NCI-H2227 (cell line): ENCODE results near the gene ZFHX2.
A peak's percentile ranks its signal among the peaks of the same experiment; 100 is the strongest.

Experiments
- DNase-seq: peaks from one replicate; lab custom pipeline; 2025; ENCODE audit not compliant: unreplicated experiment; lab: John Stamatoyannopoulos, UW

The ZFHX2 gene

DNA sequence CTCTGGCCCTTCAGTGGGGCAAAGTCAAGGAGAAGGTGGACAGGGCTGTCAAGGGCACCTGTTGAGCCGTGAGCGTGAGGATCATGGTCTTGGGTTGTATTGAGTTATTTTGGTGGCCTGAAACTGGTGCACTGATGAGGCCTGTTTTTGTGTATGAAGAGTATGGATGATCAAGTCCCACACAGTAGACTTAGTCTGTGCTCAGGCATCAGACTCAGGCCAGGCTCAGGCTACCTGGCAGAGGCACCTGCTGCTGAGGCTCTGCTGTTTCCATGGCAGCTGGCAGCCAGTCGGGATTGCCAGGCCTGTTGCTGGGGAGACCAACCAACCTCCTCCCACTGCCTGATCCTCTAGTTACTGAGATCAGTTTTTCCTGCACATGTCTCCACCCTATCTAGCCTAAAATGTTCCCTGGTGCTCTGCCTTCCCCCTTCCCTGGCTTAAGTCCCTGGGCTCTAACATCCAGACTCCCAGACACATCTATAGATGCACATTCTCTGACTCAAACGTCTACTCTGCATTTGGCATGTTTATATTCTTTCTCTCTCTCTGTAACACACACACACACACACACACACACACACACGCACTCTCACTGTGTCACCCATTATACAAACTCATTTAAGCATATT is 21.9 kb upstream of the ZFHX2 start:
- no peak for DNase-seq

DNA sequence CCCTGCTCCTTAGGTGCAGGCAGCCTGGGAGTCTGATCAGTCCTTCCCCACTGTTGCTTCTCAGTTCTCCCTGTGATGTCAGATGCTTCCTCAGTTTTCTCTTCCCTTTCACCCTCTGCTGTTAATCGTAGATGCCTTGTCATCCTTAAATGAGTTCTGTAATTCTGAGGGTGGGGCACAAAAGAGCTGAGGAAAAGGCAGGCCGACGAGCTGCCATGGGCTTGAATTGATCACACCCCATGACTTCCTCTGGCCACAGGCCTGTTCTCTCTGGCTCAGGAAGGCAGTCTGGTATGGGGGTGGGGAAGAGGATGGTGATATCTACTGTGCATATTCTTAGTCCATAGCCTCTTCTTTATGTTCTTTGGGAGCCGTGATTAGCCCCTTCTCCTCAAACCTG is 21.3 kb upstream of the ZFHX2 start:
- DNase-seq: no peak

DNA sequence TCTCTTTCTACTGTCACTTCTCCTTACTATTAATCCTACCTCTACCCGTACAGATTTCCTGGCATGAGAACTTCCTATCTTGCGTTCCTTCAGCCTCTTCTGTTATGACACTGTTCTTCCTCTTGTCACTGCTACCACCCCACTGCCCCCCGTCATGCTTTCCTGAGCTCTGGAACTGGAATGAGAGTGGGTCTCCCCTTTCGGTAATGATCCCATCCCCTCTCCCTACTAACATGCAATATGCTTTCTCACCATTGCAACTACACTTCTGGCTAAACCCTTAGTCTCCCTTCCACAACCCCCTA is 20.9 kb upstream of the ZFHX2 start:
- DNase-seq: no peak

DNA sequence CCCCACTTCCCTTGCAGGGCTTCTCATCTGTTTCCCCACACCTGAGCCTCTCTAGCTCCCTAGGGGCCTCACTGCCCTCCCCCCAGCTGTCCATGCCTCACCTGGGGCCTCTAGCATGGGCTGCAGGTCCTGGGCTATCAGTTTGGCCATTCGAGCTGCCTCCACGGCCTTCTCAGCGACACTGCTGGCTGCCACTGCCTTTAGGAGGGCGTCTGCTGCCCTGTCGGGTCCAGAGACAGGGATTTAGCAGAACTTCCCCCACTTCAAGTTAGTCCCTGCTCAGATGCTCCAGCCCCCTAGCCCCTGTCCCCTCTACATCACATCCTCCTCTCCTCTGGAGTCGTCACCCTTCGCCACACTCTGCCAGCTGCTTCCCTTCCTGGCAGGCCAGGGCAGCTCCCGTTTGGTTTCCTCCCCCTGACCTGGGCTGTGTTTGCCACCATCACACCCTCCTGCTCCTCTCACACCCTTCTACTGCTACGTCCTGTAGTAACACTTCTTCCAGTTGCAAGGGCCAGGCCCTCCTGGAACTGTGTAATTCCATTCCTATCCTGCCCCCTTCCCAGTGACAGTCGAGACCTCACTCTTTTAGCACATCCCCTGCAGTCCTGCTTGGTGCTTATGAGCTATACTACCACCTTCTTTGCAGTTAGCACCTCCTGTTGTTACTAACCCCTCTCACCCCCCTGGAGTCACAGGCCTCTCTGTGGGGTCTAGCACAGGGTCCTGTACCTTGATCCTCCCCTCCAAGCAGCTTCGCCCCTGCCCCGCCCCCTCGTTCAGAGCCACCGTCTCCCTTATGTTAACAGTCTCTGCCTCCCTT is 20.3 kb upstream of the ZFHX2 start:
- DNase-seq: no peak

DNA sequence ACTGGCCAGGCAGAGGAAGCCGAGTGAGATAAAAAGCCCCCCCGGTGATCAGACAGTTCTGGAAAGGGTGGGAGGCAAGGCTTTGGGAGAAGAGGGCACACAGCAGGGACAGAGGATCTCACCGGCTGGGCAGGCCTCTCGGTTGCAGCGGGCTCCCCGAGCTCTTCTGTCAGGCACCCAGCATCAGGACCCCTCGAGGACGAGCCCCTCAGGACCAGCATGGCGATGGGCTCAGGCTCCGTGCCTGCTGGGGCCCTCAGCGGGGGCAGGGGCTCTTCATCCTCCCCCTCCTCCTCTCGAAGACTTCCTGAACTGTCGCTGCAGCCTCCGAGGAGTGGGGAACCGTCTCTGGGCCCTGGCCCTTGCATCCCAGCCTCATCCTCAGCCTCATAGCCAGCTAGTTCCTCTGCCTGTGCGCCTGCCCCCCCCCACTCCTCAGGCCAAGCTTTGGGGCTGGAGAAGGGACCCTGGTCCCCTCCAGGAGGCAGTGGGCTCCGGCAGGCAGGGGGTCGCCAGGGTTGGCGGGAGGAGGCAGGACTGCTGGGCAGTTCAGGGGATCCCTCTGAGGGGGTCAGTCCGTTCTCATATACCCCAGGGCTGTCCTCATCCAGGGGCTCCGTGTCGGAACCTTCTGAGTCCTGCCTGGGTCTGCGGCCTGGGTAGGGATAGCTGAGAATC is 19.4 kb upstream of the ZFHX2 start:
- no peak for DNase-seq

DNA sequence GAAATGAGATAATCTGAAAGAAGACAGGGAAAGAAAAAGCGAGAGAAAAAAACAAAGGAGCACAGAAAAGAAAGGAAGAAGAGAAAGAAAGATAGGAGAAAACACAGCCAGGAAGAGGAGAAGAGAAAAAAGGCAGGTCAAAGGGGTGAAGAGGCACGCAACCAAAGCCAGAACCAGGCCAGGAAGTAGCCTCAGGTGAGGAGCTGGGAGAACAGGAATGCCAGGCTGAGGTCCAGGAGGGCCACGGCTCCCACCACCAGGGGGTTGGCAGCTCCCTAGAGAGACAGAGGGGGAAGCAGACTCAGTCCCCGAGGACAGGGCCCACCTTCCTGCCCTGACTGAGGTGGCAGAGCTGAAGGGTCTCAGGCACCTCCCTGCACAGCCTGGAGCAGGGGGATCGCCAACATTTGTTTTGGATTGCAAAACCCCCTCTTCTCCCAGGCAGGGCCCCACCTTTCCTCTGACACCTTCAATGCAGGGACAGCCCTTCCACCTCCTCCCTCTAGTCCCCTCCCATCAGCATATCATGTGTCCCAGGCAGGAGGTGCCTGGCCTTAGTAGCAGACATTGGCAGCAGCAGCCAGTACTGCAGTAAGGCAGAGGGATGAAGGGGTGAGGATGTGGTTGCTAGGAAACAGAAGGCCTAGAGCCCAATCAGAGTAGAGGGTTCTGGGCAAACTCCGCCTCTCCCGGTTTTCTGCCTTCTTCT is 18.0 kb upstream of the ZFHX2 start:
- peak; percentile 76 for DNase-seq

DNA sequence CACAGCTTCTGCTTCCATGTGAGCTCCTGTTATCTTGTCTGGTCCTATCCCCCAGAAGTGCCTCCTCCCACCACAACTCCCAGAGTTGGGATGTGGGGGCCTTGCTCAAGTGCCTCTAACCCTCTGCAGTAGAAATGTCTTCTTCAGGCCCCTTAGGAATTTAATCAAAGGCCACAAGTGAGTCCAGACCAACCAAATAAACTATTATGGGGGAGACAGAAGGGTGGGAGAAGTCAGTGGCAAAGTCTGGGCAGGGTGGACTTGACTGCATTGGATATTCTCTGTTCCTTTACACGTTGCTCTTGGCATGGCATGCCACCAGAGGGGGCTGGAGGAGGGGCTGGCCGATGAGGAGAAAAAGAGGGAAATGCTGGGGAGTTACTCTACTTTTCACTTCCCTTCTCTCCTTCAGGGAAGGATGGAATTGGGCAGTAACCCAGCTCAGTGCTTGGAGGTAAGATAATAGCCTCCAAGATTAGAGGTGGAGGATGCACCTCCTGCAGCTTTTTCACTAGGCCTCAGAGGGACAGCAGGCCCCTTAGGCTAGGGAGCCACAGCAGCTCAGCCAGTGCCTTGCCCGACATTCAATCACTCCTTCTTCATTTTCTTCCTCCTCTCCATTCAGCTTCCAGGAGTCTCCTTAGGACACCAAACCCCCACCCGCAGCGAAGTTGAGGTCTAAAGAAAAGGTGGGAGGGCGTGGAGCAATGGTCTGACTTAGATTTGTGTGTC is 17.2 kb upstream of the ZFHX2 start:
- peak; percentile 63 for DNase-seq

DNA sequence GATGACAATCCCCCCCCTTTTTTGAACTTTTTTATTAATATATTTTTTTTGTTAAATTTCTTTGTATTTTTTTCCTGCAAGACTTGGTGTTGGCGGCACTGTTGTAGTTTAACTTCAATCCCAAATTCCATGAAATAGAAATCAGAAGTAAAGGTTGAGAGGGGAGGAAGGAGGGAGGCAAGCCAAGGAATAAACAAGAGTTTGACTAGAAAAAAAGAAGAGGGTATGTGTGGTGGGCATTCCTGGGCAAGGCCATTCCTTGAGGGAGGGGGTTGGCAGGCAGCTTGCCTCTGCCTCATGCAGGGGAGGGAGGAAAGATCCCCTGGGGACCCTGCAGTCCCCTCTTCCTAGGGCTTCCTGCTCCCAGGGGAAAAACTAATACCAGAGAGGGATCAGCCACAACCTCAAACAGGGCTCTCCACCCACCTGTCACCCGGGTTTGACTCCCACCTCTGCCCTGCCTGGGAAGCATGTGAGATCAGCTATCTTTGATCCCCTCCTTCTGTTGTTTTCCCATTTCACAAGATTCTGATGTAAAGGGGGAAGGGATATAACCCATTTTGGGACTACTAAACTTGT is 16.5 kb upstream of the ZFHX2 start:
- DNase-seq: no peak

DNA sequence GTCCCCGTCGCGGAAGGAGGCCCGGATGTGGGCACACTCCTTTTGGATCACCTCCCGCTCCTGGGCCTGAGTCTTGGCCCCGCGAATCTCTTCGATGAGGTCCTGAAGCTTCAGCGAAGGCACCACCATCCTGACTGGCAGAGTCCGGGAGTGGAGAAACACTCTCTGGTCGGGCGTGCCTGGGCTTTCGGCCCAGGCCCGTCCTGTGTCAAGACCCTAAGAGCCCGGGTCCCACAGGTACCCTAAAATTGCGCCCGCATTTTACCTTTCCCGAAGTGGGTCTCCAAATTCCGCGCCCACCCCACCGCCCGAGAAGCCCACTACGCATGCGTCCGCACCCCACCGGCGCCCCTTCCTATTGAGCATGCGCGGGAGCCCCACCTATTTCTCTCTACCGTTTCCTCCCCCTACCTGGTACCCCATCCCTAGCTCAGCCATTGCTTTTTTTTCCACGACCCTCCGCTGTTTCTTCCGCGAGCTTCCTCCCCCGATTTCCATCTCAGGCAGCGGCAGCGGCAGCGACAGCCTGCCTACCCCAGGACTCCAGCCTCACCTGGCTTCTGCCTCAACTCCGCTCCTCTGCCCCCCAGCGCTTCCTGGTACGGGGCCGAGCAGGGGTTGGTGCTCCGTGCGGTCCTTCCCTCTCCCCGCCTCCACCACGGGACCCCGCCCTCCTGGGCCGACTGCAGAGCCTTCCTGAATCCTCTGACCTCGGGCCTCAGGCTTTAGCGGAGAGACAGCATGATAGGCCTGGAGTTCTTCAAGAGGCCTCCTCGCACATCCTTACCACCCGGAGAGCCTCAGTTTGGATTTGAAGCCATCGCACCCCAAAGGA is 15.8 kb upstream of the ZFHX2 start, which contains the start of gene AP1G2:
Gene AP1G2 (minus strand): TSS at position 606 of the 835 bp plus-strand sequence. CDS start 477 bp downstream, at position 129.
- peak; percentile 87 for DNase-seq

DNA sequence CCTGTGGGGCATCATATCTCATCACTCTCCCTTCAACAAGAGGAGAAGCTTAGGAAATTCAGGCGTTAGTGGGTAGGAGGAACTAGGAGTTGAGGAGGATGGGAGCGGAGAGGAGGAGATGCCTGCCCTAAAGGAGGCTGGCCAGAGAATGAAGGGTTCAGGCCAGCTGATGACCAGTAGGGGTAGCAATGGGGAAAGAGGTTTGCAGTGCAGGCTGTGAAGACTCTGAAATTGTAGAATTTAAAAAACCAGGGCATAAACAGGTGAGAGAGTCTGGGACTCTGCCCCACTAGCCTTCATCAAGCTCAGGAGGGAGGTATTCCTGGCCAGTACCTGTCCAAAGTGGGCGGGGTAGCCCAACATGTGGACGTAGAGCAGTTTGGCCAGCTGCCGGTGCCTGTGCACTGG is 15.2 kb upstream of the ZFHX2 start:
- DNase-seq: peak; percentile 44

DNA sequence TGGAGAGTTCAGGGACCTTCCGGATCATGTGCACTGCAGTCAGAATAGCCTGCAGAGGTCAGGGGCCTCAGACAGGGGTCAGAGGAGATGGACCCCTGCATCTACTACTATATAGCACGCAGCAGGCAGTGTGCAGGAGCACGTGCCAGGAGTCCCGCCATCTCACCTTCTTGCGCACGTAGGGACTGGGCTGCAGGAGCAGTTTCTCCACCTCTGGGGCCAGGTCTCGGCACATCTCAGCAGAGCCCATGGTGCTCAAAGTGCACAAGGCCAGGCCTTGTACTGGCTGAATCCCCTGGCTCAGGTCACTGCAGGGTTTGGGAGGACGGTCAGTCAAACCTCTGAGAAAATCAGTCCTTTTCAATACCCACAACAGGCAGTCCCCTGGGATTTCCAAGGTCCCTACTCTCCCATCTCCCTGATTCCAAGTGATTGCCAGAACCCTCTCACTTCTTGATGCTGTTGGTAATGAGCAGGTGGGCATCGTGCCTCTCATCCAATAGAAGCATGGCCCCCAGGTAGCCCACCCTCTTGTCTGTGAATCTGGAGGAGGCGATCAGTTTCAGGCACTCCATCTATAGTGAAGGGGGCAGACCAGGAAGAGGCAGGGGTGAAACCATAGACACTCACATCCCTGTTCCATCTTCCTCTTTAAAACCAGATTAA is 14.7 kb upstream of the ZFHX2 start:
- no peak for DNase-seq

DNA sequence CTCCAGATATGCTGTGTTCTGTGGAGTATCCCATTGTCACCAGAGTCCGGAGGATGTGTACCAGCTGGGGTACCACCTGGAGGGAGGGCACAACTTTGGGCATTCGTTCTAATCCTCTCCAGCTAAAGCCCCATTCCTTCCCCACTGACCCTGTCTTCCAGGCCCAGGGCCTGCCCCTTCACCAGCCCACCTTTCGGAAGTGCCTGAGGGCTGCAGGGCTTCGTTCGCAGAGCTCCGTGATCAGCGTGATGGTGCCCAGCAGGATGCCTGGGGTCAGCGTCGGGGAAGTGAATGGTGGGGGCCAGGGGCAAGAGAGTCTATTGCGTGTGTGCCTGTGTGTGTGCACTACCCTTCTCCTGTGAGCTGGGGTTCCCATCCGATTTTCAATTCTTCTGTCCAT is 14.1 kb upstream of the ZFHX2 start:
- no peak for DNase-seq

DNA sequence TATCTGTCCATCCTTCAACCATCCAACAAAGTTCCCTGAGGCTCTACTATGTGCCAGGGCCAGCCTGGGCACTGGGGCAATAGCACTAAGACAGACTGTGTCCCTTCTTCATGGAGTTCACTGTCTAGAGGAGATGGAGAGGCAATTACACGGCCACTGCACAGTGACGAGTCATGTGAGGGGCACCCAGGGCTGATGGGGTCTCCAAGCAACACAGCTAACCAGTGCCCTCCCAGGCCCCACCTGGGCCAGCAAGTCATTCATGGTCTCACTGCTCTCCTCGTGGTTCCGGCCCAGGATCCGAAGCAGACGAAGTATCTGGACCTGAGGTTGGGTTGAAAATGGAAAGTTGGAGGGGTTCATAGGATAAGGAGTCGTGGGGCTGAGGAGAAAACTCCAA is 13.3 kb upstream of the ZFHX2 start:
- DNase-seq: no peak

DNA sequence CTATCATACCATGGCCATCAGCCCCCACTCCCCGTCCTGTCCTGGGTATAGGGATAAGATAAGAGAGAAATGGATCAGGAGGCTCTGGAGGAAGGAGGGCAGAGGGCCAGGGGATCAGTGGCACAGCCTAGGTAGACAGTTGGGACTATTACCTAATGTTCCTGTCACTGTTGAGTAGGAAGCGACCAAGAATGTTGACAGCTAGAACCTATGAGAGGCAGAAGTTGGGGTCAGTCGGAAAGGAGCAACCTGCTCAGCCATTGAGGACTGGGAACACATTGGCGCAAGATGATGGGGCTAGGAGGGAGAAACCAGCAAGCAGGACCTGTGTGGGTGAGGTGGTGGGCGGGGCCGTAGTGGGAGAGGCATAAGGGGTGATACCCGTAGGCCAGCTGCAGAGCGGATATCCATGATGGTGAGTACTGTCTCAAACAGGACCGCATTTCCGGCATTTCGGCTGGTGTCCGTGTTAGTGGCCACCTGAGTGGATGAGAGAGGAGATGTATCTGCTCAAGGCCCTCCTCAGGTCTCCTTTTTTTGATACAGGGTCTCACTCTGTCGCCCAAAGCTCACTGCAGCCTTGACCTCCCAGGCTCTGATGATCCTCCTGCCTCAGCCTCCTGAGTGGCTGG is 12.7 kb upstream of the ZFHX2 start:
- no peak for DNase-seq

DNA sequence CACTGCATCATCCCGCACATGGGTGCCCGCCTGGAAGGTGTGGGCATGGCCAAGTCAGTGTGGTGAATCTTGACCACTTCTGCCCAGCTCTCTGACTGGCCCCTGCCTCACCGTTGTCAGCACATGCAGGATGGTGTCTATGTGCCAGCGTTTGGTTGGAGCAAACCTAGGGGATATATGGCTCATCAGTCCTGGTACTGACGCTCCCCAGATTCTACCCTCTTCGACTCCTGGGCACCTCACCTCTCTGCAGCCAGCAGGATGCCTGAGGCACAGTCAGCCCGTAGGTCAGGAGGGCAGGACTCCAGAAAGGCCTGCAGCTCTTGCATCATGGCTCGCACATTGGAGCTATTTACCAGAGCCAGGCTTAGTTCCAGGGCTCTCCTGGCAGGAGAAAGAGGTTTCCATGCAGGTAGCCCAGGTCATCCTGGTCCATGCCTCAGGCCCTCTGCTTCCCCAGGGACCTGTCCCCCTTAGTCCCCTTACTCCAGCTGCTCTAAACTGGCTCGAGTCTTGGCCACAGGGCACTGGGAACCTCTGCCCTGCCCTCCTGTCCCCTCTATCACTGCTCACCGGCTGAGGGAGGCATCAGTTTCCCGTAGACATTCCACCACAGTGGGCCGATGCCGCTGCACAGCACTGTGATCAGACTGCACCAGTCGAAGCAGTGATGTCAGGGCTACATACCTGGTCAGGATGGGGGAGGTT is 12.1 kb upstream of the ZFHX2 start:
- no peak for DNase-seq

DNA sequence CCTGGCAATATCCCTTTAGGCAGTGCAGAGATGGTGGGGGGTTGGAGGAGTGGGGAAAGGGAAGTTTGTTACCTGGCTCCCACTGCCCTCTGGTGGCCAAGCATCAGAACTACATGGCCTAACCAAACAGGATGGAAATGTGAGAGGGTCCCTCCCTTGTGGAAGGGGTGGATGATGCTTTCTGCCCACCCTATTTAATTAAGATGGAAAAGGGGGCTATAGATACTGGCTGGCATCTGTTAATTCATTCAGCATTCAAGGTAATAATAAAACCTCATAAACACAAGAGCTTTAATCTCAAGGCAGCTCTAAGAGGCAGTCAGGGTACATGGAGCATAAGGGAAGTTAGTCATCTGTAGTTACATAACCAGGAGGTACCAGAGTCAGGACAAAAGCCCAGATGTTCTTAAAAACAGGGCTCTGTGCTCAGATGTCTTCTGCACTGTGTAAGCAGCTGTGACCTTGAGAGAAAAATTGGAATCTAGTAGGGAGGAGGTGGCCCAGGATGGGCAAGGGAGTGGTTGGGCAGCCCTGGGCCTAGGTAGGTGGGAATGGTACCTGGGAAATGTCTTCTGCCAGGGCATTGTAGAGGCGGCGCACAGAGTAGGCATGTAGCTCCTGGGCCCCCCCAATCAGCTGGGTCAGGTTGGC is 11.4 kb upstream of the ZFHX2 start:
- peak; percentile 79 for DNase-seq
